ENCODE results near the gene SH3RF3.

The SH3RF3 gene

DNA sequence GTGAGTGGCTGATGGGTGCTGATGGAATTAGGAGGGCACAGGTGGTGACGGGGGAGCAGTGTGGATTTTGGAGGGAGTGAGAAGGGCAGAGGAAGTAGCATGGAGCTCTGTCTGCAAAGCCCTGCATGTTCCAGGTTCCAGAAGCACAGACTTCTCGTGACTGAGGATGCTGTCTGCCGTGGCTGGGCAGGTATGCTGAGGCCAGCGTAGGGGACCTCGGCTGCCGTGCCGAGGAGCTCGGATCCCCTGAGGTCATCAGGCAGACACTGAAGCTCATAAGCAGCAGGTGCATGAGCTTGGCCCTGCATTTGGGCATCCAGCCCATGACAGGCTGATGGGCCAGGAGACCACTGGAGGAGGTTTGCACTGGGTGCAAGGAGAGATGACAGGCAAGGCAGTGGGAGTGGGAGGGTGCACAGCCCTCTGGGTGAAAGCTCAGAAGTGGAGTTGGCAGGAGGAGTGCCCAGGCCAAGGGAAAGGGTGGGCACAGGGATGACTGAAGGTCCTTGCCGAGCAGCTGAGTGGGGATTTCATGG, 215.3 kb downstream of the SH3RF3 start:
- no peak for DNase-seq

DNA sequence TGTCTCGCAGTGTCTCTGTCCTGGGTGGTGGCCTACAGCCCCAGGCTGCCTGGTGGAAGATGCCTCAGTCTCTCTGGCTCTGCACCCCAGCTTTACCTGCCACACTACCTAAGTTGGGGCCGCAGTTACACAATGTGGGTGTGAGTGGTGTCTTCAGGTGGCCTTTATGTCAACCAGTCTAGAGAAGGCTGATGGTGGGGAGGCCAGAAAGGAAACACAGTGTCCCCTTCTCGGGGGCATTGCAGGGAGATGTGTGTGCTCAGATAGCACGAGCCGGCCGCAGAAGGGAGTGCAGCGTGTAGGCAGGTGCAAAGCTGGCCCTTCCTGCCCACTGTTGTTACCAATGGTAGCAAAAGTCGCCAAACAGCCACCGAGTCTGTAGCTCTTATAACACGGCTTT, 216.1 kb downstream of the SH3RF3 start:
- no peak for DNase-seq

DNA sequence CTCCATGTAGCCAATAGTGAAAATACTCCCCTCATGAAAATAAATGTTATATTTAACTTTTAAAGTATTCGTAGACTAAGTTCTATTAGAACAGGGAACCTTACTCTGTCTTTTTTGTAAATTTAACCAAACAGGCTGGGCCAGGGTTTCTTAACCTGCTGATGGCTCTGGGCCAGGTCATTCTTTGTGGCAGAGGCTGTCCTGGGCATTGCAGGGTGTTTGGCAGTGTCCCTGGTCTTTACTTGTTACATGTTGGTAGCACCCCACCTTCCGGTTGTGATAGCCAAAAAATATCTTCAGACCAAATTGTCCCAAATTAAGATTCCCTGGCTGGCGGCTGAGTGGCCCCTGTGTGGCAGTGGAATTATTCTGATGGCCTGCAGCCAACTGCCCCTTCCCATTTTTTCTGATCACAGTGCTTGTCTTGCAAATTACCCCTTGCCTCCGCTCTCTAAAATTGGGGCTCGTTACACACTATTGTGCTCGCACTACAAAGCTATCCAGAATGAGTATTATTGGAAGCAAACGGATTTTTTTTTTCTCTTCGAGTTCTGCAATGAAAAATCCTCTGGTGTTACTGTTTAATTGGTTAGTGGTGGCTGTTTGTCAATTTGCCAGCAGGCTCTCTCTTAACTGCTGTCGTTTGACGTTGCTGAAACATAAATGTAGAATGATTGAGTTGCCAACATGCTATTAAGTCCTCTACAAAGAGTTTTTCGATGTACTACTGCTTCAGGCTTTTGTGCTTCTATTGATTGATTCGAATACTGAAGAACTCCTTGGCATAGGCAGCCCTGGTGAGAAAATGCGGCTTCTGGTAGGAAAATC, 216.9 kb downstream of the SH3RF3 start:
- DNase-seq: no peak

DNA sequence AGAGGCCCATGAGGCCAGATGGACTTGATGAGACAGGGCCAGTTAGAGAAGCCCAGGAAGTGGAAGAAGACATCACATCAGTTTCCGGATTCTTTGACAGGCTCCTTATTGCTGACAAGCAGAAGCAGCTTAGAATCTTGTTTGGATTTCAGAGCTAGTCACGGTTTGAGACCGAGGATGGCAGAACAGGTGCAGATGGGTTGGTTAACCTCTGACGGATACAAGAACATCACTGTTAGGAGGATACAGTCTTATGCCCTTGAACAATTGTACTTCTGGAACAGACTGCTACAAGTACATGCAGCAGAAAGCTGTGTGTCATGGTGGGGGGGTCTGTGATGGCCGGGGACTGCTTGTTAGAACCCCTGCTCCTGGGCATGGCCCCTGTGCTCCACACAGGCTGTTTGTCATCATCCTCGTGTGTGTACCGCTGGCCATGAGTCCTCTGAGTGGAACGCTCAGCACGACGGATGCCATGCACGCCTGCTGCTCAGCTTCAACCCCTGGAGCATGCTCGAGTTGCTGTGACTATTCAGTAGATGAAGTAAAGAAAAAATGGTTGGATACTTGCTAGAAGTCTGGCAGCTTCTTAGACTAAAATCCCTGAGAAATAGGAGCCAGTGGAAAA, 217.7 kb downstream of the SH3RF3 start:
- DNase-seq: no peak

DNA sequence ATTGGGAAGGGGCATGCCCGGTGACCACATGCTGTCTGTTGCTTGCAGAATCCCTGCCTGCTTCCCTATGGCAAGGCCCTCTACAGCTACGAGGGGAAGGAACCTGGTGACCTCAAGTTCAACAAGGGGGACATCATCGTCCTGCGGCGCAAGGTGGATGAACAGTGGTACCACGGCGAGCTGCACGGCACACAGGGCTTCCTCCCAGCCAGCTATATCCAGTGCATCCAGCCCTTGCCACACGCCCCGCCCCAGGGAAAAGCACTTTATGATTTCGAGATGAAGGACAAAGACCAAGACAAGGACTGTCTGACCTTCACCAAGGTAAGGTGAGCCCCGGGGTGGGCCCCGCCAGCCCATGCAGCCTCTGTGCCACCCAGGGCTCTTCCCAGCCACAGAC, 218.6 kb downstream of the SH3RF3 start:
- DNase-seq: no peak

DNA sequence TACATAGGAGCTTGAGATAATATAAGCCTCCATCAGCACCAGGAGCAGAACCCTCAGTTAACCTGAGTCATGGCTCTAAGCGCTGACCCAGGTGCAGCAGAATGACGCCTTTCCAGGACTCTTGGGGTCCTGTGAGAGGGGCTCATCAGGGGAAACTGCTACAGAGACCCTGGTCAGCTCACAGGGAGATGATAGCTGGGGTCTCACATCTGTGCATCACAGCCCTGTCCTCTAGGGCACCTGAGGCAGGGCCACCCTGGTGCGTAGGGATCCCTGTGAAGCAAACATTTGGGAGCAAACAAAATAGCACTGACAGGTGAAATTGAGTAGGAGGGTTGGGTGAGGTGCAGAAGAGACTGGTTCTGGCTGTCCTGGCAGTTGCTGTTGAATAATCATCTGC, 219.2 kb downstream of the SH3RF3 start:
- DNase-seq: no peak

DNA sequence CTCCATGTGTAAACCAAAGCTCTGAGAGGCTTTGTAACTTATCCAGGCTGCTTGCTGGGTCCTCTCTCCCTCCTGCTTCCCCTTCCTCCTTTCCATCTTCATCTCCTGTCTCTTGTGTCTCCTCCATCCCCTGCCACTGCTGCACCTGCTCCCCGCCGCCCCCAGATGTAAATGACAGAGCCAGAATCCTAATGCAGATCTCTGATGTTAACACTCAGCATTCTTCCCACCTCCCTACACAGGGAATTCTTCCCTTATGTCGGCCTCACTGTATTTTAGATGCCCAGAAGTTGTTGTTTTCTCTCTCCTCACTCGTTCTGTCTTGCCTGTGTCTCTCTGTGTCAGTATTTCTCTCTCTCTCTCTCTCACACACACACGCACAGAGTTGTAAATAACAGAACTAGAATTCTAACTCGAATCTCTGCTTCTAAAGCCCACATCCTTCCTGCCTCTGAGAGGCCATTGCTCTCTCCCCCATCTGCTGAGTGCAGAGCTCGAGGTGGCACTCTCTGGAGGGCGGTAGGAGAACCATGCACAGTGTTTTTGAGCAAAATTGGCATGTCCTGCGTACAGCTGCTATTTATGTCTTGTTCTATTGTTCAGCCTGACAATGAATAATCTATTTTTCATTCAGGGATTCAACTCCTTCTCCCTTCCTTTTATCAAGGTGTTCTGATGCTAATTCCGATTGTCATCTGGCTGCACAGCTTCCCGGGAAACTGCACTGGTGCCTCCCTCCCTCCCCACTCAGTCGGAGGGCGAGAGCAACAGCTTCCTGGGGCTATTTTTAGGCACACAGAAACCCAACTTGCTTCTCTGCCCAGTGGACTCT, 219.9 kb downstream of the SH3RF3 start:
- no peak for DNase-seq

DNA sequence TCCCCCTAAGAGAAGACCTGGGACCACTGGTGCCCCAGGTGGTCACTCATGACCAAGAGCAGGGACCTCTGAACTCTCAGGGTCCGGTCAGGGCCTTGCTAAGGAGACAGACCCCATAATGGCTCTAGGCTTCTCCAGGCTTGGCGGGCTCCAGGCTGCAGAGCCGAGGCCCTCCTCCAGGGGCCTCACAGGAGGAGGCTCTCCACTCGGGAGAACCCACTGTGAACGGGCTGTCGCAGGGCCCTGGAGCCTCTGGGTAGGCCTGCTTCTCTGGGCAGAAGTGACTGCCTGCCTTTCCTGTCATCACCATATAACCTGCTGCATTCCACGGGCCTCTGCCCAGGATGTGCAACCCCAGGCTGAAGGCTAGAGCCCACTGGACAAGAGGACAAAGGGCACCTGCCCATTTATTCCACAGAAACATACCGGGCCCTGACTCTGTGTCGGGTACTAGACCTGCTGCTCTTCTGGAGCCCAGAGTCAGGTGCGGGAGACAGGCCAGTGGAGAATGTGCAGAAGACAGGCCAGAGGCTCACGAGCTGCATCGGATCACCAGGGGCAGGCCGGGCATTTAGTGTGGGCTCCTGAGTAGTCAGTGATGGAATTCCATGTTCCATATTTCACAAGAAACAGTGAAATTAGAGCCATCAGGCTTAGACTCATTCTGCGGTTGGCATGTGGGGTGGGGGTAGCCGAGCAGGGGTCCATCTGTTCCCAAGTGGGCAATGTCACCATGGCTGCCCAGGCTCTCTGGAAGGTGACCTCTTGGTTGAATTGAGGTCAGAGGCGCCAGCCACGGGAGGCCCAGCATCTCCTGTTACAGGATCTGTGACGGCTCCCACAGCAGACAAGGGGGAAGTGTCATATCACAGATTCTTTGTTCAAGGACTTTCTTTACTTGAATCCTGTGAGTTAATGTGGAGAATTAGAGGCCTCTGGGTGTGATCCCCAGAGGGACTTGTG, 220.8 kb downstream of the SH3RF3 start:
- DNase-seq: no peak

DNA sequence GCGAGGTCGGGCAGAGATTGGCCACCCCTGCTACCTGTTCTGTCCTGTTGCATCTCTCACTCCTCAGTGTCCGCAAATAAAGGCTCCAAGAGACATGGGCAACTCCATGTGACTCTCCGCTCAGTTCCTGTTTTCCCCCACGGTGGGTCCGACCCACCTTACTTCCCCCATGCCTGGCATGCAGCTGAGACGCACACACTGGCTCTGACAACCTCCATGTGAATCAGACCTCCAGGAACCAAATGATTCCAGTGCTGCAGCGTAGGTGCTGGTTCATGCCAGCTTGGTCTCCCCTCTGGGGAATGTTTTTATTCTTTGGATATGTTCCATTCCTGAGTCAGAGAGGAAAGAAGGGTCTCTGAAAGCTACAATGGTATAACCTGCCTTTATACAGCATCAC, 221.5 kb downstream of the SH3RF3 start:
- no peak for DNase-seq

DNA sequence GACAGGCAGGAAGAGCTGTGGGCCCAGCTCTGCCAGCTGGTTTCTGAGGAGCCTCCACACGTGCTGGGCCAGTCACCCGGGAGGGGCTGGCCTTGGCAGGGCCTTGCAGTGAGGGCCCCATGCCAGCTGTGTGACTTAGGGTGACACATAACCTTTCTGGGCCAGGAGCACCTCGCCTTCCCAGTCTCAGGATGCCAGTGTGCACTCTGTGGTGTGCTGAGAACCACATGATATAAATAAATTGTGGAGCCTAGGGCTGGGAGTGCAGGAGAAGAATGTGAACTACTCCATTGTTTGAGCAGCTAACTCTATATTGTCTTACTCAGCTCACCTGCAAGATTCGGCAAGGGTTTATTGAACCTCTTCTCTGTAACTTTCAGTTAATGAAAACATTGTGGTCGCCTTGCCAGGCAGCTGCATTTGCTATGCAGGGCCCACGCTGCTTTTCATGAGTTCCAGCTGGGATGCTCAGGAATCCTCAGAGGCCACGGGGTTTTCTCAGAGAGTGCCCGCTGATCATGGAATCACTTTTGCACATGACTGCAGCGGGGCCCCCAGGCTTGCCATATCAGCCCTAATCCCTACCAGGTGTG, 222.3 kb downstream of the SH3RF3 start:
- no peak for DNase-seq

DNA sequence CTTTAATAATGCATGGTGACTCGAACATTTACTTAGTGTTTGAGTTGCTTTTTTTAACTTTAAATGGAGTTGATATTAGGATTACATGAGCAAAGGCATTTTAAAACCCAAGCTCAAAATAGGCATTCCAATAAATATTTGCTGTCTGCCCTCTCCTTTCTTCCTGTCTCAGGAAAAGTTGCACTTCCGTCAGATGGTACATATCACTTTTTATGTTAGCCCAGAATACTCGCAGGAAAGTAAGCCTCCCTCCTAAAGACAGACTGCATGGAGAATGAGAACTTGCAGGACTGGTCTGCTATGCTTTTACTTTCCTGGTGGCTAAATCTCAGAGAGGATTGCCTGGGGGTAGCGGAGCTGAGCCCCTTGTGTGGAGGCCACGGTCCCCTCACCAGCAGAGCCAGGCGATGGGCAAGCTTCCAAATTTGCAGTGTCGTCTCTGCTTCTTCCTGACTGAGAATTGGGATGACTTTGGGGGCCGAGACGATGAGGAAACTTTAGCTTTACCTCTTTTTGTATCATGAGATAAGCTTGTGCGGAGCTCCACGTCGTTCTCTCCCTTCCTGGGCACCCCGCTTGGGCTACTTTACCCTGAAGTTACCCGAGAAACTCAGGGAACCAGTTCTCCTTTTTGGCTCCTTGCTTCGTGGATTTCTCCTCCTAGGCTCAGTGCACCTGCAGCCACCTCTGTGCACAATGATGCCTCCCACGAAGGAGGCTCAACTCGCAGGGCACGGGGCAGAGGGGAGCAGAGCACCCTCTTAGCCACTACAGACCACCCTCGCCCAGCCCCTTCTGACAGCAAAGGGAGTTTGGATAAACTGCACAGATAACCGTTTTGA, 223.3 kb downstream of the SH3RF3 start:
- no peak for DNase-seq

DNA sequence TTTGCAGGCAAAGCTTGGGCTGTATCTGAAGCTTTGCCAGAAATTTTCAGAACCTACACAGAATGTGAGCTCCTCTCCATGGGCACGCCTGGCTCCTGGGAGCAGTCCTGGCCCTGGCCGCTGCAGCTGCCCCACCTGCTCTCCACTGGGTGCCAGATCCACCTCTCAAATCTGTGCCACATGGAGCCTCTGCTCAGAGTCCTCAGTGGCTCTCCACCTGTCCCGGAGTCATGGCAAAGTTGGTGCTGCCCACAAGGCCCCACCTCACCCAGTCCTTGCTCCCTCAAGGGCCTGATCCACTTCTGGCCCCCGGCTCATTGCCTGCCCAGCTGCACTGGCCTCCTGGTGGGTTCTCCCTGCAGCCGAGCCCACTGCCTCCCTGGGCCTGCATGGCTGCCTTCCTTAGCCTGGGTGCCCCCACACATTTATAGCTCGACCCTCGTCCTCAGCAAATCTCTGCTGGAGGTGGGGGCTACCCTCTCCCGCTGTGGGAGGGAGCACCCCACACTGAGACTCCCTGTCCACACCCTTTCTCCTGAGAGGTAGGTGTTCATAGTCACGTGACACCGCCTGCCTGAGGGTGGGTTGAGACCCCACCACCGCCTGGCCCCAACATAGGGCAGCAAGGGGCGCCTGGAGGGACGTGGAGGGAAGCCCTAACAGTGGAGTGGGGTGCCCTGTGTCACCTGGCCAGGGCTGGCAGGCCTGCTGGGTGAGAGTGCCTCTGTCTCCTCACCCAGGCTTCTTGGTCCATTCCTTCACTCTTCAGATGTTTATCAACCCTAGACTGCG, 224.1 kb downstream of the SH3RF3 start:
- no peak for DNase-seq

DNA sequence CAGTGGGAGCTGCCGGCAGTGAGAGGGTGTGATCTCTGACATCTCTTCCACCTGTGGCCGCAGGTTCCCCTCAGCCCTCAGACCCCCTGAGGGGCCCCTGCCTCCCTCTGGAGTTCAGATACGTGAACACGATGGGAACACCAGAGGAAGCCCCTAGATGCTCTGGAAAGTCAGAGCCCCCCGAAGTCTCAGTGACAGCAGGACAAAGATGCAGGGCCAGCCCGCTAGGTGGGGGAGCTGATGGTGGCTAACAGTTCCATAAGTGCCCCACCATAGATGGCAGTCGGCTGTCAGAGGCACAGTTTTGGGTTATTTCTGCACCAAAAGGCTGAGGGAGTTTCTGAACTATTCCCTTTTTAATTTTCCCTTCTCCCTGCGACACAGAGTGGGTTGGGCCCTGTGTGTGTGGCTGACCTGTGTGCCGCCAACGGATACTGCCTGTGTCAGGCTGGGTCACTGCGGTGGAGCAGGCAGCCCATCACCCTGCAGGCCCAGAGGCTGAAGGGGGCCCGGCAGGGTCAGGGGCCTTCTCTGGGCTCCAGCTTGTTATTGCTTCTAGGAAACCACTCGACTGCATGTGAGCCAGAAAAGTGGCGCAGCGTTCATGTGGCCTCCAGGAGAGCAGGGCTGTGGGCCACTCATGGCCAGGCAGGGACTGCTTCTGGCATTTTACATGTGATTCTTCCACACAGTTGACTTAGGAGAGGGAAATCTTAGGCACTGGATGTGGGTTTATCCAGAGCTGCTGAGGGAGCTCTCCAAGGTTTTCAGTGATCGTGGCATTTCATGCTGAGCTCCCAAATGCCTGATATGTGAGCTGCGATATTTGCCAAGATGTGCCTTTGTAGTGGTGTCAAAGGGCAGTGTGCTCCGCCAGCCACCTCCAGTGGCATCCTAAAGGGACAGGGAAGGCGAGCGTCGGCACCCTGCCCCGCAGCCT, 225.1 kb downstream of the SH3RF3 start:
- DNase-seq: no peak

DNA sequence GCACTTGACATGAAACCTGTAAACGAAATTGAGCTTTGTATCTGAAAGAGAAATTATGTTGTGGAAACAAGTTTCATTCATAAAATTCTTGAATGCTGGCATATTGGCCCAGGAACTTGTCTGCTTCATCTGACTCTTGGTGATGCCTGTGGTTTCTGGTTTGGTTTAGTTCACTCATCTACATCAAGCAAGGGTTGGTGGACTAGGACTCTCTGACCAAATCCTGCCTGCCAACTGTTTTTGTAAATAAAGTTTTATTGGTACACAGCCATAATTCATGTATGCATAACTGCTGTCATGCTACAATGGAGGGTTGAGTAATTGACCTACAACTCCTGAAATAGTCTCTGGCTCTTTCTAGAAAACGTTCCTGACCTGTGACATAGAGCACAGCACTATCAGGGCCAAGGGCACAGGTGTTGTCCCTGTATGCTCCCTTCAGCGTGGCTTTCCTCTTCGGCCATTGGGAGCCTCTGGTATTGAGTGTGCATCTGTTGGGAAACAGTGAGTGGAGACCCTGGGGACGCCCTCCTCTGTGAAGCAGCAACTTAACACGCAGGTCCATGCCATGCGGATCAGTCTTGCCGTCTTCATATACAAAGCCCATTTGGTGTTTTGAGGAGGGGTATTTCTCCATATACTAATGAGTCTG, 226.3 kb downstream of the SH3RF3 start:
- DNase-seq: no peak

DNA sequence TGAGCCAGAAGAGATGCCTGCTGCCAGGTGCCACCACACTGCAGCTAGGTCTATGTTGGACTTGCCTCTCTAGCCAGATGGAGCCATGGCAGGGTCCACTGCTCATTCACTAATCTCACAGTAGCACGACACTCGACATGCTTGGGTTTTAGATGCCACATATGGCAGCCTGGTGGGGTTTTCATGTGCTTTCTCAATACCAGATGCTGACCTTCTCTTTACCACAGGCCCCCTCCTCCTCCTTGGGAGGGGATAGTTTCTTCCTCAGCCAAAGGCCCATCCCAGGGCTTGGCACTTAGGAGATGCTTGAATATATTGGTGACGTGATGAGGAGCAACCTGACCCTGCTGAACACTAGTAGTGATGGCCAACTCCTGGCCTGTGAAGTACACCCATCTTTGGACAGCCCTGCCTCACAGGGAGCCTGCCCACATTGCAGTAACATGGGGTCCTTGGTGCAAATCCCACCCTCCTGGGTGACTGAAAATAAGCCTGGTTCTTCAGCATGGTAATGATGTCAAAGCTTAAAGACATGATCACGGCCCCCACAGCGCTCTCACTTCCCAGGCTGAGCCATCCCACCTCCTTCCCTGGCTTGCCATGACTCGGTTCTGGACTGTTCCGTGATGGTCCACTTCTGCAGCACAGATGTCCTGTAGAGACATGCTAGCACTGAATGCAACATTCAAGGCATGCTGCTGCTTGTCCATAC, 227.5 kb downstream of the SH3RF3 start:
- no peak for DNase-seq

DNA sequence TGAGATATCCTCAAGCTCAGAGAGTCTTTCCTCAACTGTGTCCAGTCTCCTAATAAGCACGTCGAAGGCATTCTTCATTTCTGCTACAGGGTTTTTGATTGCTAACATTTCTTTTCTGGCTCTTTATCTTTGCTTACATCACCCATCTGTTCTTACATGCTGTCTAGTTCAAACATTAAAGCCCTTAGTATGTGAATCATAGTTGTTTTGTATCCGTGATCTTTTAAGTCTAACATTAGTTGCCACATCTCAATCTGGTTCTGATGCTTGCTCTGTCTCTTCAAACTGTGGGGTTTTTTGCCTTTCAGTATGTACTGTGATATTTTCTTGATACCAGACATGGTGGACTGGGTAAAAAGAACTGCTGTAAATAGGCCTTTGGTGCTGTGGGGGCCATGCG, 235.2 kb downstream of the SH3RF3 start:
- DNase-seq: no peak

DNA sequence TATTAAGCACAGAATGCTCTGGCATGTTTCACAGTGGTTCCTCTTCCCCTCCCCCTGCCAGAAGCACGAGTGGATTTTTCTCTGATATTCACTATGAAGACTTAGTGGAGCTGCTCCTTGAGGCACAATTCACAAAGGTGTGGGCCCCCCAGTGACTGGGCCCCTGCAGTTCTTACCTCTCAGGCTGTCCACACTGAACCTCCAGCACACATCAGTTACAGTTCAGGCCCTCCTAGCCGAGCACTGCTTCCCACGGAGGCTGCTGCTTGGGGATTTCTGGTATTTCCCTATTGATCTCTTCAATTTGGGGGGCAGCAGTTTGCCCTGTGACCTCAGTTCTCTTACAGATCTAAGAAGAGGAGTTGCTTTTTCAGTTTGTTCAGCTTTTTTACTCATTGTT, 236.1 kb downstream of the SH3RF3 start:
- DNase-seq: no peak

DNA sequence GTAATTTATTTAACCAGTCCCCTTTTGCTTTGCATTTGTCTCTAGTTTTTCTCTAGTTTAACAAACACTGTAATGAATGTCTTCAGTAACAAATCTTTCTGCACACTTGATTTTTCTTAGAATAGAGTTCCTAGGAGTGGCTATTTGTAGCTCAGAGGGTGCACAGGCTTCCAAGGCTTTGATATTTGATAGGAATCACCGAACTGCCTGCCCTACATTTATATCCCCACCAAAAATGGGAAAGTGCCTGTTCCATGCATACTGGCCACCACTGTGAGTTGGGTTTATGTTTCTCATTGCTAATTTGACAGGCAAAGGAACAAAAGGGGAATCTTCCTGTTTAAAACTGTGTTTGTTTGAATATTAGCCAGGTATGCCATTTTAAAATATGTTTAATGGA, 238.7 kb downstream of the SH3RF3 start:
- no peak for DNase-seq
